NCI-H345 treated with DMSO at 0.1 percent for 48 hours (cell line): ENCODE results near the gene PRAMEF1.
"Not testable (repeated sequence)": the region's sequence is repeated elsewhere in the genome, so short reads cannot be mapped to it uniquely, and the experiment has no call there.

ENCODE experiments used
- DNase-seq: peaks from one replicate; lab custom pipeline; 2025; ENCODE audit not compliant: unreplicated experiment; lab: John Stamatoyannopoulos, UW

PRAMEF1 gene

DNA sequence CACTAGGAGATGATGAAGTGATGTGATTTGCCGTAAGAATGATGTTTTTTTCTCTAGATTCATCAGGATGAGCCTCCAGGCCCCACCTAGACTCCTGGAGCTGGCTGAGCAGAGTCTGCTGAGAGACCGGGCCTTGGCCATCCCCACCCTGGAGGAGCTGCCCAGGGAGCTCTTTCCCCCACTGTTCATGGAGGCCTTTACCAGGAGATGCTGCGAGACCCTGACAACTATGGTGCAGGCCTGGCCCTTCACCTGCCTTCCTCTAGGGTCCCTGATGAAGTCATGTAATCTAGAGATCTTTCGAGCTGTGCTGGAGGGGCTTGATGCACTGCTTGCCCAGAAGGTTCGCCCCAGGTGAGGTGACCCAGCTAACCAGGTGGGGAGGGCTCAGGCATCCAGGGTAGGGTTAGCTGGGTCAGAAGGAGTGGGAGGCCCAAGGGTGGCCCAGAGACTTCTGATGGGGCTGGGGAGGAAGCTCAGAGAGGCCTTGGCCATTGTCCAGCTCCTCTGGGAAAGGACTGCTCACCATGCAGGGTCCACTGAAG lies 16.3 kb upstream of the PRAMEF1 start:
- no peak for DNase-seq

DNA sequence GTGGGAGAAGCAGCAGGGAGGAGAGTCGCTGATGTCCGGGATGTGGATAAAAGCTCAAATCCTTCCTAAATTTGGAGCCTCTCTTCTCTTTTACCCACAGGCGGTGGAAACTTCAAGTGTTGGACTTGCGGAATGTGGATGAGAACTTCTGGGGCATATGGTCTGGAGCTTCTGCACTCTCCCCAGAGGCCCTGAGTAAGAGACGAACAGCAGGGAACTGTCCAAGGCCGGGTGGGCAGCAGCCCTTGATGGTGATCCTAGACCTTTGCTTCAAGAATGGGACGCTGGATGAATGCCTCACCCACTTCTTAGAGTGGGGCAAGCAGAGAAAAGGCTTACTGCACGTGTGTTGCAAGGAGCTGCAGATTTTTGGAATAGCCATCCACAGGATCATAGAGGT lies 15.8 kb upstream of the PRAMEF1 start:
- no peak for DNase-seq

DNA sequence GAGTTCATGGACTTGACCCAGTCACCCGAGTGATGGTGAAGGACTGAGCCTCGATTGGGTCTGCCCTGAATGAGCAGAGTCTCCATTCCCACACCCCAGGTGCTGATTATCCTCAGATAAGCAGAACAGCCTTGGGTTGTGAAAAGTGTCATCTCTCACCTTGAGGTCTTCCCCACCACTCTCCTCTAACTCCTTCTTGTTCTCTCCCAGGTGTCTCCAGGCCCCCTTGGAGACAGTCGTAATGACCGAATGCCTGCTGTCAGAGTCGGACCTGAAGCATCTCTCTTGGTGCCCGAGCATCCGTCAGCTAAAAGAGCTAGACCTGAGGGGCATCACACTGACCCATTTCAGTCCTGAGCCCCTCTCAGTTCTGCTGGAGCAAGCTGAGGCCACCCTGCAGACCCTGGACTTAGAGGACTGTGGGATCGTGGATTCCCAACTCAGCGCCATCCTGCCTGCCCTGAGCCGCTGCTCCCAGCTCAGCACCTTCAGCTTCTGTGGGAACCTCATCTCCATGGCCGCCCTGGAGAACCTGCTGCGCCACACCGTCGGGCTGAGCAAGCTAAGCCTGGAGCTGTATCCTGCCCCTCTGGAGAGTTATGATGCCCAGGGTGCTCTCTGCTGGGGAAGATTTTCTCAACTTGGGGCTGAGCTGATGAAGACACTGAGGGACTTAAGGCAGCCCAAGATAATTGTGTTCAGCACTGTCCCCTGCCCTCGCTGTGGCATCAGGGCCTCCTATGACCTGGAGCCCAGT lies 14.2 kb upstream of the PRAMEF1 start:
- DNase-seq = no peak

DNA sequence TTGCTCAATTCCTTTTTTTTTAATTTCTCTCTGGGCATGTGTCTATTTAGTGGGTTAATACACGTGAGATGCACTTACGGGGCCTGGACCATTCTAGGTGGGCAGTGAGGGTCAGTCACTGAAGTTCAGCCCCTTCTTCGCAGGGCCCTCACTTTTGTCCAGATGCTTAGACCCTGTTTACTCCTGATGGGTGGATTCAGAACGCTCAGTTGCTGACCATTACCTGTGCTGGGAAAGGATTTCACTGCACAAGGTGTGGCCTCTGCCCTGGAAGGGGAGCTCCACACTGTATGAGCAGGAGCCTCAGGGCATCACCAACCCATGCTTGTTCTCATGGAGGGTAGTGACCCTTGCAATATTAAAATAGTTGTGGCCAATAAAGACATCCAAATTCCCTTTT lies 13.1 kb upstream of the PRAMEF1 start:
- DNase-seq = no peak

DNA sequence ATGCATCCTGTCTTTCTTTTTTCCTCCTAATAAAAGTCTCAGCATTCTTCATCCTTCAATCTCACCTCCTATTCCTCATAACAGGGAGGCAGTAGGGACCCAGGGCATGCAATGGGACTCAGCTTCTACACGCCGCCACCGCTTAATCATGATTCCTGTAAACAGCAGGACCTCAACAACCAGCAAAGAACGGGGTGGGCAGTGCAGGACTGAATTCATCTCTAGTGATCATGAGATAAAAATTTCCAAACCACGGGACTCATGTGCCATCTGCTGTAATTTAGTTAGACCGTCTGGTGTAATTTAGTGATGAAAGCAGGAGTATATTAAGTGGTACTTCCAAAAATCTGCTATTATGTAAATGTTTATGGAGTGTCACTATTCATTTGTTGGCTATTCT lies 12.3 kb upstream of the PRAMEF1 start:
- no peak for DNase-seq

DNA sequence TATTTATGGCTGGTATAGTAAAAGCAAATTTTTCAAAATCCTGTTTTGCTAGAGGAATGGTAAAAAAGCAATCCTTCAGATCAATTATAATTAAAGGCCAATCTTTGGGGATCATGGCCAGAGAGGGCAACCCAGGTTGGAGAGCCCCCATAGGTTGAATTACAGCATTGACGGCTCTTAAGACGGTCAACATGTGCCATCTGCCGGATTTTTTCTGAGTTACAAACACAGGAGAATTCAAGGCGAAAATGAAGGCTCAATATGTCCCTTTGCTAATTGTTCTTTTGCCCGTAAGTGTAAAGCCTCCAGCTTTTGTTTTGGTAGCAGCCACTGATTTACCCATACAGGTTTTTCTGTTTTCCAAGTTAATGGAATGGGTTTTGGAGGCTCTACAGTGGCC lies 9.7 kb upstream of the PRAMEF1 start:
- DNase-seq = not testable (repeated sequence)

DNA sequence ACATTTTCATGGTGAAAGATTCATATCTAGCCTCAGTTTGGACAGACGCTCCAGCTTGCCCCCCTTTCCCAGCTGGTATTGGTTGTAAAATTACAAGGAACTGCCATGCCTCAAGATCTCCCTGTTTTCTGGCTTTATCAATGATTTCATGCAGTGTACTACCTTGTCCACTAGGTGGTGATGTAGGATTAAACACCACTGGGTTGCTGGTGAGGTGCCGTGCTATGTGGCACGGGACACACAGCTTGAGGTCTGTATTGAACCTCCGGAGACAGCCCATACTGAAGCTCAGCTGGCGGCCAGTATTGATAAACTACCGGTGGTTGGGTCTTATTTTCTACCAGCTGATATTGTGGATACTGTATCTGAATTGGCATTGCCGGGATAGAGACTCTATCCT lies 7.4 kb upstream of the PRAMEF1 start:
- DNase-seq = not testable (repeated sequence)

DNA sequence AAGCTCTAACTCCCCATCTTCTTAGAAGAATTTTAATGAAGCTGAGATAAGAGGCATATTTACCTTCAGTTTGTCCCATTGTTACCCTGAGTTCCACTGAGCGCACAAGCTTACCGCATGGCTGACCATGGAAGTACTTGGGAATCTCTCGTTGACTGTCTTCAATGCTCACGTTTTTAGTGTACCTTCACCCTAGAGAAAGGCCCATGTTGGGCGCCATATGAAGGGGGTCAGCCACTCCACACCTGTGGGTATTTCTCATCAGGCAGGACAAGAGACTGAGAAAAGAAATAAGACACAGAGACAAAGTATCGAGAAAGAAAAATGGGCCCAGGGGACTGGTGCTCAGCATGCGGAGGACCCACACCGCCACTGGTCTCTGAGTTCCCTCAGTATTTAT lies 6.5 kb upstream of the PRAMEF1 start:
- DNase-seq = not testable (repeated sequence)

DNA sequence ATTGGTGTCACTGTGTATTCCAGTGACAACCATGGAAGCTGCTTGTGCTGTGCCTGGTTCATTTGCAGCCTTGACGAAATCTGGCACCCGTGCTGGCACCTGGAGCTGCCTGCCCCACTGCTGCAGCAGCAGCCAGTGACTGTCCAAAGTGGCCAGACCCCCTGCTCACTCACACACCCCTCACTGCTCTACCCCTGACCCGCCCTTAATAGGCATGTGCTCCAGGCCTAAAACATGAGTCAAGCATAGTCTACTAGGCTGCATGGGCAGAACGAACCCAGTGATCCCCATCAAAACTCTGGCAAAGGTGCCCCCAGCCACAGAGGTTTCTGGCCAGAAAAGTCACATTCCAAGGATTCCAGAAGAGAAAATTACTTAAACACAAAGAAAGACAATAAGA lies 7.7 kb downstream of the PRAMEF1 start:
- no peak for DNase-seq

DNA sequence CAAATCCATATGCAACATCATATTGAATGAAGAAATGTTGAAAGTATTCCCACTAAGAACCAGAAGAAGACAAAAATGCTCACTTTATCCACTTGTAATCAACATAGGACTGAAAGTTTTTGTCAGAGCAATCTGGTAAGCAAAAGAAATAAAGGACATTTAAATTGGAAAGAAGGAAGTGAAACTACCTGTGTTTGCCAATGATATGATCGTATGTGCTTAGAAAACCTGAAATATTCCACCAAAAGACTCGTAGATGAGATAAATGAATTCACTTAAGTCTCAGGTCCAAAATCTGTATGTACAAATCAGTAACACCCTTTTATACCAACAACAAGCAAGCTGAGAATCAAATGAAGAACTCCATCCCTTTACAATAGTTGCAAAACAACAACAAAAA lies 8.5 kb downstream of the PRAMEF1 start:
- DNase-seq = no peak

DNA sequence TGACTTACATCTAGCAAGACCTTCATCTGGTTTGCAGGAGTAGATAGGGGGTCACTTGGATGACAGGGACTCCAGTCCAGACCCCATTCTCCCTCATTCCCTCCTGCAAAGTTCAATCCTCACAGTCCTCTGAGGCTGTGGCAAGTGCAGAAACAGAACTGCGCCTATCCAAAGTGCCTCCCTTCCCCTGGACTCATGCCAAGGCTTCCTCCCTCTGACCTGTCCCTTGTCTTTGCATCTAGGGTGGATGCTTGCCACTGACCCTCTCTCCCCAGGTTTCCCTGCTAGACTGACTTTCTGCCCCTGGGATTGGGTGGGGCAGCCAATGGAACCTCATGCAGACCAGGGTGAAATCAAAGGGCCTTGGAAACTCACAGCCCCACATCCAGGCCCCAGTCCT lies 18.7 kb downstream of the PRAMEF1 start:
- DNase-seq = no peak

DNA sequence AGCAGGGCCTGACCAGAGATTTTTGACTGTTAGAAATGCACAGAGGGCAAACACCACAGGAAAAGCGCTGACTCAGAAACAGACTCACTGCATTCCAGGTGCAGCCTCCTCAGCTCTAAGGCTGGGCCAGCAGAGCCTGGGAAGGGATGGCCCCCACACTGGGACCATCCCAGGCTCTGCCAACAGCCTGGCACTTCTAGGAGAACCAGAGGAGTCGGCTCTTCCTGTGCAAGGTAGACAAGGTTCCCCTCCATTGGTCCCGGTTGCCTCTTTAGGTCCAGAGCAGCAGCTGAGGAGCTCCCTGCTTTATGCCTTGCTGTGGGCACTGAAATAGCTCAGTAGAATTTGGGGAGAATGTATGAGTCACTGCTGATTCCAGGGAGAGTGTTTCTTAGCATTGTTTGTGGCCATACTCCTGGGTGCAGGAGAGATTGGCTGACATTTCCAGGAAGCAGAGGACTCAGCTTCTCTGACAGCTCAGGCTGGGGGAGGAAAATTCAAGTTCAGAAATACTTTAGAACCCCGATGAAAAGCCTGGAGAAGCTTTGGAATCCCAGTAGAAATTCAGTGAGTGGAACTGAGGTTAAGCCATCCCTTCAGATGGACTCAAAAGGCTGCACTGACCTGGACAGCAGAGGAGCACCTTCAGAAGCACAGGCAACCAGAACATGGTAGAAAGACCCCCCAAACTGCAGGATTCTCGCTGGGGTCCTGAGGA lies 19.7 kb downstream of the PRAMEF1 start:
- no peak for DNase-seq

DNA sequence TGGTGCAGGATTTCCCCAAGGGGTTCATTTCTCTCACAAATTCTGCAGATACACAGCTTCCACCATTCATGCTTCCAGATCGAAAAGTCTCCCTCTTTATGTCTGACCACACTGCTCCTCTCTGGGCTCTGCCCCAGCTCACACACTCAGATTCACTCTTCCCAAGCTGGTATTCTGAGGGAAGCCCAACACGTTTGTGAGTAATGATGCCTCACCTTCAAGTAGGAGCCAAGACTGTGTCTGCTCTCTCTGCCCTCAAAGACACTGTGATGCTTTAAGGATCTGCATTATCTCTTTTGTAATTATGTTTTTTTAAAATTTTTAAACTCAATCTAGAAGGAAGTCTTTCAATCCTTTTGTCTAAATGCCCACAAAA lies 20.2 kb downstream of the PRAMEF1 start:
- no peak for DNase-seq

DNA sequence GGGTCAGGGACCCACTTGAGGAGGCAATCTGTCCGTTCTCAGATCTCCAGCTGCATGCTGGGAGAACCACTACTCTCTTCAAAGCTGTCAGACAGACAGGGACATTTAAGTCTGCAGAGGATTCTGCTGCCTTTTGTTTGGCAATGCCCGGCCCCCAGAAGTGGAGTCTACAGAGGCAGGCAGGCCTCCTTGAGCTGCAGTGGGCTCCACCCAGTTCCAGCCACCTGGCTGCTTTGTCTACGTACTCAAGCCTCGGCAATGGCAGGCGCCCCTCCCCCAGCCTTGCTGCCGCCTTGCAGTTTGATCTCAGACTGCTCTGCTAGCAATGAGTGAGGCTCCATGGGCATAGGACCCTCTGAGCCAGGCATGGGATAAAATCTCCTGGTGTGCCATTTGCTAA lies 27.9 kb downstream of the PRAMEF1 start:
- DNase-seq = not testable (repeated sequence)

DNA sequence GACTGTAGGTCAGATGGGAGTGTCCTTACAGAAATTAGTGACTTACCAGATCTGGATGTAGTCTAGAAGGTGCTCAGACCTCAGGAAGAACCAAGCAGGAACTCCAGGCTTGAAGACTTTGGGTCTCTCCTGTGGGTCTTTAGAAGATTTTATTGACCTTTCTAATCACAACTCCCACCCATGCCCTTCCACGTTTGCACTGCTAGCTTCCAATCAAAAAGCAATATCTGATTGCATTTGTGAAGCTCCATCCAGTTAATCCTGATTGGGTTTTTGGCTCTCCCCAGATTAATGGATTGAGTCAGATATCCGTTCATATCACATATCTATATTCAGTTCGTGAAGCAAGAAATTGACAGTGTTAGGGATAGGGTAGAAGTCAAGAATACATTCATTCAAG lies 40.1 kb downstream of the PRAMEF1 start, which contains the start of gene PRAMEF11:
TSS of gene PRAMEF11 (minus strand) at position 101 of the 400 bp plus-strand sequence. CDS start 2,621 bp downstream, outside the sequence.
- DNase-seq = not testable (repeated sequence)

DNA sequence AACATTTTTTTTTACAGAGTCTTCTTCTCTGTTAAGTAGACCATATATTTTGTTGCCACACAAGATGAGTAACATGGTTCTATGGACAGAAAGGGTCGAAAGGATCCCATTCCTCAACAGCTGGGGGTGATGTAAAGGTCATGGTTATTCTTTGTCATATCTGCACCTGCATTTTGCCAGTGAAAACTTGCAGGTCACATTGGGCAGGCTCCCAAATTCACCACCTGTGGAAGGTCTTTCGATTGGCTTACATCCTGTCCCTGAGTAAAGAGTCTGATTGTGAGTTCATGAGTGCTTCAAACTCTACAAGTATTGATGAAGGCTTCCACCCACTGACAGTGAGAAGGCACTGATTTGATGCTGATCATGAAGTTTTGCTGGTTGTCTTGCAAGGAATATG lies 42.1 kb downstream of the PRAMEF1 start:
- DNase-seq = not testable (repeated sequence)
